Measurements from ENCODE around the gene DYRK1B. TPM values are rescaled to one million over a fixed set of nuclear protein-coding genes. Genes with fewer than 3 reads are reported as not detected.
"Not testable (repeated sequence)": the region's sequence is repeated elsewhere in the genome, so short reads cannot be mapped to it uniquely, and the experiment has no call there.

Gene DYRK1B
- polyA plus RNA-seq, 1 donor = 27.6 TPM

DNA sequence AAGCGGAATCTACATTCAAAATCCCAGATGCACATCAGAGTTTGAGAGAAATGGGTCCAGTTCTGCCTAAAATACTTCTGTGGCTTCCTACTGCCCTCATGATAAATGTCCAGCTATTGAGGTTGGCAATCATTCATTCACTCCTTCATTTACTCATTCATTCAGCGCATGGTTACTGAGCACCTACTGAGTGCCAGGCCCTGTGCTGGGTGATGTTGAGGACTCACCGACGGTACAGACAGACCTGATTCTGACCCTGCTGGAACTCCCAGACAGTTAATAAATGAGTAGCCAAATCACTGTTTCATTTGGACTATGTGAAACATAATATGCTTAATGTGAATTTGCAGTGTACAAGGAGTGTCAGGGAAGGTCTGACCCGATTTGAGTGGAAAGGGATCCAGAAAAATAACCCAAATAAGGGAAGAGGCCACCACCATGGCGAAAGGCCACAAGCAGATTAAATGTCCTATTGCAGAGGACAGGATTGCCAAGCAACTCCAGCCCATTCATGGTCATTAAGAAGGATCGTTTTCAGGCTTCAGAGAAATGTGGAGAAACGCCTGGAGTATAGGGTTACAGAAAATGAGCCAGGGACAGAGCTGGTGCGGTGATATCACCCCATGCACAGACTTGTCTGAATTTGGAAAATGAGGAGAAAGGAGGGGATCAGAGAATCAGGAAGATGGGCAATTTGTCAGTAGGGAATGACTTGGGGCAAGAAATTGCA, 20.5 kb downstream of the DYRK1B start:
- Histone ChIP-seq H3K9me3 (ENCODE audit: control insufficient read depth, low read depth, low read length) (no peaks in the 10 kb centered on the region), H3K27ac (ENCODE audit: low read length) (no peak overlapping the region), H3K4me1 (ENCODE audit: control insufficient read depth, insufficient read depth, low read length) (no peaks in the 10 kb centered on the region), H3K36me3 (ENCODE audit: control insufficient read depth, insufficient read depth, low read length) (no peaks in the 10 kb centered on the region), H3K4me3 (ENCODE audit: low read length) (no peak overlapping the region), H3K27me3 (ENCODE audit: control insufficient read depth, insufficient read depth, low read length) (no peaks in the 10 kb centered on the region)
- DNase-seq = no peak
- 65% methylated on average over 2 of the region's 9 CpGs for WGBS (ENCODE audit: insufficient coverage, low lambda C conversion rate)

DNA sequence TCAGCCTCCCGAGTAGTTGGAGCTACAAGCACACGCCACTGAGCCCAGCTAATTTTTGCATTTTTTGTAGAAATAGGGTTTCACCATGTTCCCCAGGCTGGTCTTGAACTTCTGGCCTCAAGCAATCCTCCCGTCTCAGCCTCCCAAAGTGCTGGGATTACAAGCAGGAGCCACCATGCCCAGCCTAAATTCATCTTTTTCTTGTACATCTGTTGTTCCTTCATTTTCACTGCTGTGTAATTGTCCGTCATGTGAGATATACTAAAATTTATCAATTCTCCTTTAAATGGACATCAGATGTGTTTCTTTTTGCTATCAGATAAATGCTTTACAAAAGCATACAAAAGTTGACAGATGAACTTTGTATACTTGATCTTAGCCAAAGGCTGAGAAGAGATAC, 22.9 kb downstream of the DYRK1B start:
- H3K27me3 ChIP-seq (ENCODE audit: control insufficient read depth, insufficient read depth, low read length) = no peaks in the 10 kb centered on the region
- H3K4me1 ChIP-seq (ENCODE audit: control insufficient read depth, insufficient read depth, low read length) = no peaks in the 10 kb centered on the region
- H3K27ac ChIP-seq (ENCODE audit: low read length) = no peak overlapping the region
- no peaks in the 10 kb centered on the region for H3K36me3 ChIP-seq (ENCODE audit: control insufficient read depth, insufficient read depth, low read length)
- DNase-seq = no peak
- H3K4me3 ChIP-seq (ENCODE audit: low read length) = no peak overlapping the region
- no peaks in the 10 kb centered on the region for H3K9me3 ChIP-seq (ENCODE audit: control insufficient read depth, low read depth, low read length)
- whole genome bisulfite sequencing (ENCODE audit: insufficient coverage, low lambda C conversion rate) = no CpG with 5 or more reads among the region's 4 CpGs

- no peak for DNase-seq
- Histone ChIP-seq H3K9me3 (ENCODE audit: control insufficient read depth, low read depth, low read length) (no peaks in the 10 kb centered on the region), H3K36me3 (ENCODE audit: control insufficient read depth, insufficient read depth, low read length) (no peaks in the 10 kb centered on the region), H3K4me1 (ENCODE audit: control insufficient read depth, insufficient read depth, low read length) (no peaks in the 10 kb centered on the region), H3K27ac (ENCODE audit: low read length) (no peak overlapping the region), H3K27me3 (ENCODE audit: control insufficient read depth, insufficient read depth, low read length) (no peaks in the 10 kb centered on the region), H3K4me3 (ENCODE audit: low read length) (no peak overlapping the region)
- 60% methylated on average over 1 of the region's 4 CpGs for WGBS (ENCODE audit: insufficient coverage, low lambda C conversion rate)
Observed at GRCh38 chr19:39810424-39810823, 23.5 kb downstream of the DYRK1B start.

DNA sequence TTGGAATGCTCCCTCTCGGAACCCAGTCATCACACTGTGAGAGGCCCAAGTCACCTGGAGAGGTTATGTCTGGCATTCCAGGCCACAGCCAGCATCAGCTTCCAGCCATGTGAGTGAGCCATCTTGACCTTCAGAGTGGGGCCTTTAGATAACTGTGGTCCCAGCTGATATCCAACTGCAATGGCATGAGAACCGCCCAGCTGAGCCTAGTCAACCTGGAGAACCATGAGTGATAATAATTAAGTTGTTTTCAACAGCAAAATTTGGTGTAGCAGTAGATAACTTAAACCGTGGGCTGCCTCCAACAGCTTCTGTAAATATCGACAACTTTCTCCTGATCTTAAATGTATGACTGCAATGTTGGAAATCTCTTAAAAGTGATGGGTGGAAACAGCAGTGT, 24.6 kb downstream of the DYRK1B start:
- Histone ChIP-seq H3K36me3 (ENCODE audit: control insufficient read depth, insufficient read depth, low read length) (no peaks in the 10 kb centered on the region), H3K27ac (ENCODE audit: low read length) (no peak overlapping the region), H3K4me3 (ENCODE audit: low read length) (no peak overlapping the region), H3K9me3 (ENCODE audit: control insufficient read depth, low read depth, low read length) (no peaks in the 10 kb centered on the region), H3K27me3 (ENCODE audit: control insufficient read depth, insufficient read depth, low read length) (no peaks in the 10 kb centered on the region), H3K4me1 (ENCODE audit: control insufficient read depth, insufficient read depth, low read length) (no peaks in the 10 kb centered on the region)
- no peak for DNase-seq
- WGBS (ENCODE audit: insufficient coverage, low lambda C conversion rate) = no CpG with 5 or more reads among the region's 4 CpGs

DNA sequence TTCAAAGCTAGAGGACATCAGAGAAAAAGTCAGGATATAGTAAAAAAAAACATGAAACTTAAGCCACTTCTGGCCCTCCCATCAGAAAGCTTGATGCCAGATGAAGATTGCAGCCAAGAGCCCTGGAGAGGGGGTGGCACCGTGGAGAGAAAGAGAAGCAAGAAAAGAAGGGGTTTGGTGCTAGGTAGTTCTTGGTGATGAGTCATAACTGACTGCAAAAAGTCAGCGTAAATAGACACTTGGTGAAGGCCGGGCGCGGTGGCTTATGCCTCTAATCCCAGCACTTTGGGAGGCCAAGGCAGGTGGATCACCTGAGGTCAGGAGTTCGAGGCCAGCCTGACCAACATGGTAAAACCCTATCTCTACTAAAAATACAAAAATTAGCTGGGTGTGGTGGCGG, 25.3 kb downstream of the DYRK1B start:
- H3K4me1 ChIP-seq (ENCODE audit: control insufficient read depth, insufficient read depth, low read length); H3K9me3 ChIP-seq (ENCODE audit: control insufficient read depth, low read depth, low read length); H3K27ac ChIP-seq (ENCODE audit: low read length); DNase-seq; H3K36me3 ChIP-seq (ENCODE audit: control insufficient read depth, insufficient read depth, low read length); H3K4me3 ChIP-seq (ENCODE audit: low read length); H3K27me3 ChIP-seq (ENCODE audit: control insufficient read depth, insufficient read depth, low read length): not testable (repeated sequence)
- 86% methylated on average over 1 of the region's 7 CpGs for WGBS (ENCODE audit: insufficient coverage, low lambda C conversion rate)

DNA sequence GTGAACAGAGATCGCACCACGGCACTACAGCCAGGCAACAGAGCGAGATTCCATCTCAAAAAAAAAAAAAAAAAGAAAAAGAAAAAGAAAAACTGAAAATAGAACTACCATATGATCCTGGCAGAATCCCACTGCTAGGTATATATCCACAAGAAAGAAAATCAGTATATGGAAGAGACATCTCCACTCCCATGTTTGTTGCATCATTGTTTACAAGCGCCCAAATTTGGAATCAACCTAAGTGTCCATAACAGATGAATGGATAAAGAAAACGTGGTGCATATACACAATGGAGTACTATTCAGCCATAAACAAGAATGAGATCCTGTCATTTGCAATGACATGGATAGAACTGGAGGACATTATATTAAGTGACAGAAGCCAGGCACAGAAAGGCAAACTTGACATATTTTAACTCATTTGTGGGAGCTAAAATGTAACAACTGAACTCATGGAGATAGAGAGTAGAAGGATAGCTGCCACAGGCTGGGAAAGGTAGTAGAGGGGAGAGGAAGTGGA, 26.1 kb downstream of the DYRK1B start:
- H3K36me3 ChIP-seq (ENCODE audit: control insufficient read depth, insufficient read depth, low read length) = no peaks in the 10 kb centered on the region
- H3K27ac ChIP-seq (ENCODE audit: low read length) = no peak overlapping the region
- DNase-seq = no peak
- H3K9me3 ChIP-seq (ENCODE audit: control insufficient read depth, low read depth, low read length) = no peaks in the 10 kb centered on the region
- no CpG with 5 or more reads among the region's 5 CpGs for WGBS (ENCODE audit: insufficient coverage, low lambda C conversion rate)
- no peaks in the 10 kb centered on the region for H3K4me1 ChIP-seq (ENCODE audit: control insufficient read depth, insufficient read depth, low read length)
- H3K4me3 ChIP-seq (ENCODE audit: low read length) = no peak overlapping the region
- peaks cover 4% of the 10 kb centered on the region for H3K27me3 ChIP-seq (ENCODE audit: control insufficient read depth, insufficient read depth, low read length)

DNA sequence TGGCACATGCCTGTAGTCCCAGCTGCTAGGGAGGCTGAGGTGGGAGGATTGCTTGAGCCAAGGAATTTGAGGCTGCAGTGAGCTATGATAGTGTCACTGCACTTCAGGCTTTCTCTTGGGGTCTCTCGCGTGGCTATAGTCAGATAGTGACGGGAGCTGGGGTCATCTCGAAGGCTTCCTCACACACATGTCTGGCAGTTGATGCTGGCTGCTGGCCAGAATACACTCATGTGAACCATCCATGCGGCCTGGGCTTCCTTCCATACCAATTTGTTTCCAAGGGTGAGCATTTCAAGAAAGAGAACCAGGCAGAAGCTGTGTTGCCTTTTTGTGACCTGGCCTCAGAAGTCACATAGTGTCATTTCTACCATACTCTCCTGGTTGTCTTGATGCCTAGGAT, 28.9 kb downstream of the DYRK1B start:
- Histone ChIP-seq H3K27me3 (ENCODE audit: control insufficient read depth, insufficient read depth, low read length) (peaks cover 5% of the 10 kb centered on the region), H3K4me3 (ENCODE audit: low read length) (no peak overlapping the region), H3K9me3 (ENCODE audit: control insufficient read depth, low read depth, low read length) (no peaks in the 10 kb centered on the region), H3K27ac (ENCODE audit: low read length) (no peak overlapping the region), H3K36me3 (ENCODE audit: control insufficient read depth, insufficient read depth, low read length) (no peaks in the 10 kb centered on the region), H3K4me1 (ENCODE audit: control insufficient read depth, insufficient read depth, low read length) (no peaks in the 10 kb centered on the region)
- WGBS (ENCODE audit: insufficient coverage, low lambda C conversion rate) = no CpG with 5 or more reads among the region's 5 CpGs
- no peak for DNase-seq

DNA sequence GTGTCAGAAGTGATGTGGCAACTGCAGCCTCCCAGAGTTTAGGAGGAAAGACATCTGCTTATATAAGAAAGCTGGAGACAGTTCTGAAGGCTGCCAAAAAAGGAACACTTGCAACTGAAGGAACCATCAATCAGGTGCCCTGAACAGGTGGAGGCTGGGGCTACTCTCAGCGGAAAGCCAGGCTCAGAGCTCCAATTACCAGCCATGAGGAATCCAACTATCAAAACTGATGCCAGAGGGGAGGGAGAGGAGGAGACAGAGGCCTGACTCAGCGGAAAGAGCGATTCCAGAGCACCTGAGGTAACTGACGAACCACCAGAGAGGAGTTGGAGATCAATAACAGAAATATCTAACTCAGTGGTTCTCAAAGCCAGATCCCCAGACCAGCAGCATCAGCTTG, 31.0 kb downstream of the DYRK1B start:
- DNase-seq = no peak
- Histone ChIP-seq H3K9me3 (ENCODE audit: control insufficient read depth, low read depth, low read length) (no peaks in the 10 kb centered on the region), H3K4me1 (ENCODE audit: control insufficient read depth, insufficient read depth, low read length) (no peaks in the 10 kb centered on the region), H3K4me3 (ENCODE audit: low read length) (no peak overlapping the region), H3K27ac (ENCODE audit: low read length) (no peak overlapping the region), H3K36me3 (ENCODE audit: control insufficient read depth, insufficient read depth, low read length) (no peaks in the 10 kb centered on the region), H3K27me3 (ENCODE audit: control insufficient read depth, insufficient read depth, low read length) (peaks cover 5% of the 10 kb centered on the region)
- WGBS (ENCODE audit: insufficient coverage, low lambda C conversion rate) = no CpG with 5 or more reads among the region's 4 CpGs

- Histone ChIP-seq H3K4me3 (ENCODE audit: low read length) (no peak overlapping the region), H3K36me3 (ENCODE audit: control insufficient read depth, insufficient read depth, low read length) (no peaks in the 10 kb centered on the region), H3K4me1 (ENCODE audit: control insufficient read depth, insufficient read depth, low read length) (no peaks in the 10 kb centered on the region), H3K27ac (ENCODE audit: low read length) (no peak overlapping the region), H3K27me3 (ENCODE audit: control insufficient read depth, insufficient read depth, low read length) (peaks cover 6% of the 10 kb centered on the region), H3K9me3 (ENCODE audit: control insufficient read depth, low read depth, low read length) (no peaks in the 10 kb centered on the region)
- WGBS (ENCODE audit: insufficient coverage, low lambda C conversion rate) = 71% methylated on average over 2 of the region's 2 CpGs
- DNase-seq = no peak
Observed at GRCh38 chr19:39797083-39797482, 36.9 kb downstream of the DYRK1B start.

DNA sequence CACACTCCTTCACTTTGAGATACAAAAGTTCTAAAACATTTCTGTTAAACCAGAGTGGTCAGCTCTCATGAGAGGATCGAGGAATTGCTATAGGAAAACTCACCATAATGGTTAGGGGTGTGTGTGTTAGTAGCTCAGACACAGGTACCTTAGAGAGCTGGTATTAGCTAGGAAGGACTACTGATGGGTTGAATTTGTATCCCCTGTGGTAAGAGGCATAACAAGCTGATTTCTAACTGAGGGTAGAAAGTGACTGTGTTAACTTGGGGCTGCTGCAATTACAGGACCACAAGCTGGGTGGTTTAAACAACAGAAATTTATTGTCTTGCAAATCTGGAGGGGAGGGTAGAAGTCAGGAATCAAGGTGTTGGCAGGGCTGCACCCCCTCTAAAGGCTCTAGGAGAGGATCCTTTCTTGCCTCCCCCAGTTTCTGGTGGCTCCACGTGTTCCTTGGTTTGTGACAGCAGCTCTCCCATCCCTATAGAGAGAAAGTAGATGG, 37.9 kb downstream of the DYRK1B start:
- Histone ChIP-seq H3K27ac (ENCODE audit: low read length) (no peak overlapping the region), H3K27me3 (ENCODE audit: control insufficient read depth, insufficient read depth, low read length) (peaks cover 6% of the 10 kb centered on the region), H3K4me1 (ENCODE audit: control insufficient read depth, insufficient read depth, low read length) (no peaks in the 10 kb centered on the region), H3K36me3 (ENCODE audit: control insufficient read depth, insufficient read depth, low read length) (no peaks in the 10 kb centered on the region), H3K4me3 (ENCODE audit: low read length) (no peak overlapping the region), H3K9me3 (ENCODE audit: control insufficient read depth, low read depth, low read length) (no peaks in the 10 kb centered on the region)
- DNase-seq = no peak
- WGBS (ENCODE audit: insufficient coverage, low lambda C conversion rate) = no CpG with 5 or more reads among the region's 2 CpGs

GRCh38 chr19:39795001-39795400, 39.0 kb downstream of the DYRK1B start:
- Histone ChIP-seq H3K27me3 (ENCODE audit: control insufficient read depth, insufficient read depth, low read length) (peaks cover 6% of the 10 kb centered on the region), H3K27ac (ENCODE audit: low read length) (no peak overlapping the region), H3K36me3 (ENCODE audit: control insufficient read depth, insufficient read depth, low read length) (no peaks in the 10 kb centered on the region), H3K4me3 (ENCODE audit: low read length) (no peak overlapping the region), H3K9me3 (ENCODE audit: control insufficient read depth, low read depth, low read length) (no peaks in the 10 kb centered on the region), H3K4me1 (ENCODE audit: control insufficient read depth, insufficient read depth, low read length) (no peaks in the 10 kb centered on the region)
- no CpG with 5 or more reads among the region's 5 CpGs for WGBS (ENCODE audit: insufficient coverage, low lambda C conversion rate)
- DNase-seq = no peak

Measured in large intestine (tissue), 3 donors.